Raji (cell line): Measurements from ENCODE around the gene HDAC4.

Experiments used
- POLR2A ChIP-seq: IDR thresholded peaks from 2 replicates; pipeline ENCODE4 v1.6.1; 2011; ENCODE audit warnings: low read depth, low read length, control low read depth; ENCODE audit not compliant: insufficient read depth

HDAC4 gene

GRCh38 chr2:239394346-239394945 lies 6.4 kb downstream of the HDAC4 start:
- no peak for TF ChIP-seq POLR2A

- no peak for TF ChIP-seq POLR2A
Measured at GRCh38 chr2:239393941-239394340, 6.9 kb downstream of the HDAC4 start.

DNA sequence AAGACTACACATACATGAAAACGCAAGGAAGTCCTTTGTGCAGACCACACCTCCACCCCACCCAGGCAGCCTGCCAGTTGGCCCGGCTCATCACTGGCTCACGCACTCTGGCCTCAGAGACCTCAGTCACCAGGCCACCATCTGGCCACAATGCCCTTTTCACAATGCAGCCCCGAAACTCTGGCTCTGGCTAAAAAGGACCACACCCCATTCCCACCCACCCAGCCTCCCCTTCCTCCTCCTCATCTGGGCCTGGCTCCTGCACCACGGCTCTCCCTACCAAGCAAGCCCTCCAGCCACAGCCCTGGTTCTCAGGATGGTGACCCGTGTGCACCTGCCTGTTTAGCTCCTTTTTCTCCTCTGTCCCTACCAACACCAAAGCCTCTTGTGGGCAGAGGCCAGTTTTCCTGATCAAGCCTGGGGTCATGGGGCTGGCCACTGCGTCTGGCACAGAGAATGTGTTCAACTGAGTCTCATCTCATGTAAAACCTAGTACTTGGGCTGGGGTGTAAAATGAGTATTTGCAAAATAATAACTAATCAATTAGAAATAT lies 7.4 kb downstream of the HDAC4 start:
- no peak for TF ChIP-seq POLR2A

DNA sequence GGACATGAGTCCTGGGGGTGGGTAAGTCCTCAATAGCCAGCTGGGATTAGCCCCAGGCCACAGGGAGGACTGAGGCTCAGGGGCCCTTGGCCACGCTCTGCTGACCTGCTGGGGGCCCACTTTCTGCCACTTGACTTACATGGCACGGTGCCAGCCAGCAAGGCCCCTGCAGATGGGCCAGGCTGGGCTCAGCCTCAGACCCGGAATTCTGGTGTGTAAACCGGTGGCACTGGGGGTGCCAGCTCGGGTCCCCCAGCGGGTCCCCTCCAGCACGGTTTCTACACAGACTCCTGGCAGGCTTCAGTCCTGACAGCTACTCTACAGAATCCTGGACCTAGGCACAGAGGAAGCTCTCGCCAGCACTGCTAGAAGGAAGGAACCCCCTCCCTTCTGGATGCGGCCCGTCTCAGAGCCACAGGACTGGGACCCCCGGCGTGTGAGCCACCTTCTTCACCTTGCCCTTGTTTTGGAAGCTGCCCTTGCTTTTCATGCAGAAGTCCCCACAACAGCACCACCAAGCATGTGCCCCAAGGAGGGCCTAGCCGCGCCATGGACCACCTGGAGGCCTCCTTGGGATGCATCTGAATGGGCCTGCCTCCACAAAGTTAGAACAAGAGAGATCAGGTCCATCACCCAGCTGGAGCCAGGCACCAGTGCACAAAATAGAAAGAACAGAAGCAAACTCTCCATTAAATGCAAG lies 8.0 kb downstream of the HDAC4 start:
- TF ChIP-seq POLR2A, result no peak

- TF ChIP-seq POLR2A, result no peak
Measured at GRCh38 chr2:239392072-239392357, 8.8 kb downstream of the HDAC4 start.

GRCh38 chr2:239391286-239392071 lies 9.3 kb downstream of the HDAC4 start:
- TF ChIP-seq POLR2A, result no peak

GRCh38 chr2:239390546-239391285 lies 10.1 kb downstream of the HDAC4 start:
- no peak for TF ChIP-seq POLR2A

DNA sequence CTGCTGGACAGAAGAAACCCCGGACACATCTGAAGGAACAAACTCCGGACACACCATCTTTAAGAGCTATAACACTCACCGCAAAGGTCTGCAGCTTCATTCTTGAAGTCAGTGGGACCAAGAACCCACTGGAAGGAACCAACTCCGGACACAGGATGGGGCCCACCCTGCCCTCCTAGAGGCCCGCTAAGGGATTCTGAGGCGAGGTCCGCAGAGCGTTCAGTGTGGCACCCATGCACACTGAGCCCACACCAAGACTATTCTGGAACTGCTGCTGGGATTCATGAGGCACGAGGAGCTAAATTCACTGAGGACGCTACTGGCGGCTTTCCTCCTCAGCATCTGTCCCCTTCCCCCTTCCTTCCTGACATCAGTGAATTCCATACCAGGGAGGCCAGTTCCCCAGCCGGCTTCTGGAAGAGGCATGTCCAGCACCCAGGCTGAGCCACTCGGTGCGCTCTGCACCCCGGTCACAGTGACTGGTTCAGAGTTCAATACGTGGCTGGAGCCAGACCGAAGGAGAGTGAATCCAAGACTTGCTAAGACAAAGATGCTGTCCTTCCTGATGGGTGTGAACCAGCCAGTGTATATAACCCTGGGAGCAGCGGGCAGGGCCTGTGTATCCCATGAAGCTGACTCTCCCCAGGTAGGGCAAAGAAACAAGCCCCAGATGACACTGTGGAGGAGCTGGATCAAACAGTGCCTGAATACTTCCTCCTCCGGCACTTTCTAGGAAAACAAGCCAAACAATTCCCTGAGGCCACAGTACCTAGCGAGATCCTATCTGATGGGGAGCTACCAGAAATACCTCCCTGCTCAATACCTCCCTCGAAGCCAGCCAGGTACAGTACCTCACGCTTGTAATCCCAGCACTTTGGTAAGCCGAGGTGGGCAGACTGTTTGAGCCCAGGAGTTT lies 11.1 kb downstream of the HDAC4 start:
- TF ChIP-seq POLR2A, result no peak

- TF ChIP-seq POLR2A, result no peak
Measured at GRCh38 chr2:239388236-239389151, 12.3 kb downstream of the HDAC4 start.

GRCh38 chr2:239387811-239388210 lies 13.0 kb downstream of the HDAC4 start:
- TF ChIP-seq POLR2A, result no peak

DNA sequence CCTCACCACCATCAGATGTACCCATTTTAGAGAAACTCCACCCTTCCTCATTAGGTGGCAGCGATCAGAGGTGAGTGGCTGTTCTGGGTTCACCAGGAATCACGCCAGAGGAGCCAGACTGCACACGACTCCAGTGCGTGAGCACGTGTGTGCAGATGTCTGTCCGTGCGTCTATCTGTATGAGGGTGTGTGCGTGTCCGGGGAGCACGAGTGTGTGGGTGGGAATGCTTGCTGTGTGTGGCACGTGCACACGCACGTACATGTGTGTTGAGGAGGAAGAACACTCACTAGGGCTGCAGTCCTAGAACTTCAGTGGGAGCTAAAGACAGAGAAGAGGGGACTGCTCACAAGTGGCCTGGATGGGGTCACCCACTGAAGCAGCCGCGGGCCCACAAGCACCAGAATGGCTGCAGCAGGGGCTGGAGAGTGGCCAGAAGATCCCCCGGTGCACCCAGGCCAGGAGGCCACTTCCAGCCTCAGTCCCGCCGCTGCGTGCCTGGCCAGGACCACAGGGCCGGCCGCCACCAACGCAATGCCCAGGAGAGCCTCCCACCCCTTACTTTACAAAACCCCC lies 13.9 kb downstream of the HDAC4 start:
- no peak for TF ChIP-seq POLR2A

- no peak for TF ChIP-seq POLR2A
Measured at GRCh38 chr2:239386001-239386670, 14.7 kb downstream of the HDAC4 start.
